K562 (cell line): Measurements from ENCODE around the gene RAD50. TPM values are rescaled to one million over a fixed set of nuclear protein-coding genes. Genes with fewer than 3 reads are reported as not detected.

Source experiments
- ADNP ChIP-seq: fragments of 200-800 bp; sonication (Bioruptor generic); IDR thresholded peaks from 2 replicates; pipeline ENCODE4 v1.6.1; 2016; ENCODE audit warnings: missing genetic modification characterization, missing compliant biosample characterization
- ATF3 ChIP-seq, 2 experiments: fragments of 450-650 bp in 1 of 2; sonication (generic) in 1 of 2; formaldehyde crosslinking in 1 of 2; IDR thresholded peaks in 1 of 2; conservative IDR thresholded peaks in 1 of 2; 2 replicates each; pipeline versions ENCODE4 v1.6.1 to v1.8.1; 2016 to 2023; ENCODE audit warnings: mild to moderate bottlenecking in 2 of 2, moderate library complexity in 2 of 2, inconsistent platforms in 1 of 2, missing genetic modification reagents in 1 of 2
- ATF7 ChIP-seq: fragments of 450-650 bp; IDR thresholded peaks from 2 replicates; pipeline ENCODE4 v1.7.1; 2014; ENCODE audit warnings: mild to moderate bottlenecking, moderate library complexity
- CBFB ChIP-seq: sonication (generic); formaldehyde crosslinking; IDR thresholded peaks from 2 replicates; pipeline ENCODE4 v1.4.0; 2020; ENCODE audit warnings: mild to moderate bottlenecking, missing genetic modification reagents
- CBX3 ChIP-seq, 2 experiments: IDR thresholded peaks; 1 replicate in 1 of 2; 2 replicates in 1 of 2; pipeline ENCODE4 v1.6.1; 2012; ENCODE audit warnings: inconsistent platforms in 2 of 2, low read length in 2 of 2, borderline replicate concordance in 1 of 2, control low read depth in 1 of 2
- HDAC1 ChIP-seq, 2 experiments: fragments of 450-650 bp; IDR thresholded peaks; 2 replicates each; pipeline ENCODE4 v1.6.1; 2016 to 2017; ENCODE audit warnings: inconsistent platforms in 1 of 2, mild to moderate bottlenecking in 1 of 2, moderate library complexity in 1 of 2
- HDAC2 ChIP-seq: fragments of 450-650 bp; IDR thresholded peaks from 2 replicates; pipeline ENCODE4 v1.6.1; 2016; ENCODE audit warnings: mild to moderate bottlenecking
- IRF1 ChIP-seq: sonication (generic); formaldehyde crosslinking; IDR thresholded peaks from 2 replicates; pipeline ENCODE4 v1.8.0; 2022; ENCODE audit warnings: missing genetic modification reagents, mild to moderate bottlenecking, borderline replicate concordance
- KLF1 ChIP-seq: fragments of 450-650 bp; IDR thresholded peaks from 2 replicates; pipeline ENCODE4 v1.6.1; 2016; ENCODE audit warnings: missing genetic modification characterization, missing compliant biosample characterization
- MEF2D ChIP-seq: conservative IDR thresholded peaks from 2 replicates; pipeline ENCODE4 v1.6.1; 2016; ENCODE audit warnings: low read depth, missing genetic modification characterization, missing compliant biosample characterization
- MLLT1 ChIP-seq, 2 experiments: fragments of 450-650 bp; IDR thresholded peaks; 2 replicates each; pipeline ENCODE4 v1.6.1; 2016
- RAD21 ChIP-seq, 2 experiments: fragments of 250-450 bp in 1 of 2; fragments of 450-650 bp in 1 of 2; sonication (Bioruptor Pico) in 1 of 2; formaldehyde crosslinking in 1 of 2; IDR thresholded peaks in 1 of 2; conservative IDR thresholded peaks in 1 of 2; 2 replicates each; pipeline versions ENCODE4 v1.4.0 to v1.8.0; 2020 to 2022; ENCODE audit warnings: mild to moderate bottlenecking in 2 of 2, moderate library complexity in 1 of 2
- SIN3B ChIP-seq: fragments of 450-650 bp; IDR thresholded peaks from 2 replicates; pipeline ENCODE4 v1.6.1; 2017; ENCODE audit warnings: low read depth, mild to moderate bottlenecking, moderate library complexity
- SREBF2 ChIP-seq: sonication (generic); formaldehyde crosslinking; IDR thresholded peaks from 2 replicates; pipeline ENCODE4 v1.4.0; 2020; ENCODE audit warnings: mild to moderate bottlenecking, missing genetic modification reagents
- USF2 ChIP-seq: sonication (generic); formaldehyde crosslinking; IDR thresholded peaks from 2 replicates; pipeline ENCODE4 v1.5.0; 2020; ENCODE audit warnings: missing genetic modification reagents
- ZNF239 ChIP-seq: fragments of 250-450 bp; sonication (Bioruptor Pico); IDR thresholded peaks from 2 replicates; pipeline ENCODE4 v1.4.0; 2020; ENCODE audit warnings: mild to moderate bottlenecking
- ZNF639 ChIP-seq, 2 experiments: fragments of 200-800 bp in 1 of 2; sonication (Bioruptor generic) in 1 of 2; sonication (generic) in 1 of 2; formaldehyde crosslinking in 1 of 2; IDR thresholded peaks in 1 of 2; conservative IDR thresholded peaks in 1 of 2; 2 replicates each; pipeline versions ENCODE4 v1.5.0 to v1.6.1; 2016 to 2020; ENCODE audit warnings: missing compliant biosample characterization in 1 of 2, missing genetic modification characterization in 1 of 2, missing genetic modification reagents in 1 of 2
- polyA plus RNA-seq, 8 experiments: library from polyadenylated mRNA; depleted of rRNA in 4 of 8; stranded (reverse) in 5 of 8; unstranded in 3 of 8; fragments of >200 nt; fragmentation: Nextera tagmentation in 2 of 8; fragmentation: Illumina TruSeq in 1 of 8; extraction: Ambion mirVana in 2 of 8; extraction: Trizol in 1 of 8; gene quantifications; 2 replicates each; pipeline versions ENCODE4 v1.2.1 to v1.2.3, GENCODE V29; 2011 to 2014; ENCODE audit warnings: inconsistent platforms in 1 of 8, missing spikeins in 1 of 8
- total RNA-seq, 7 experiments: library from RNA; depleted of rRNA in 6 of 7; stranded (reverse); fragments of >200 nt in 6 of 7; fragmentation: Illumina TruSeq in 2 of 7; extraction: Trizol in 2 of 7; gene quantifications; 2 replicates each; pipeline versions ENCODE4 v1.2.1 to v1.2.3, GENCODE V29; 2011 to 2021; ENCODE audit warnings: low replicate concordance in 1 of 7
- TF ChIP-seq, protein P1 (sequence below): IDR thresholded peaks from 2 replicates; pipeline ENCODE4 v1.6.1; 2014; ENCODE audit warnings: antibody characterized with exemption

RAD50 gene
- total and polyA plus RNA-seq, 9 of the 15 experiments (the other 6 are each of a cell fraction or from before 2014, with no cell fraction given): 15.3 to 74.2 (median 44.1) TPM

DNA sequence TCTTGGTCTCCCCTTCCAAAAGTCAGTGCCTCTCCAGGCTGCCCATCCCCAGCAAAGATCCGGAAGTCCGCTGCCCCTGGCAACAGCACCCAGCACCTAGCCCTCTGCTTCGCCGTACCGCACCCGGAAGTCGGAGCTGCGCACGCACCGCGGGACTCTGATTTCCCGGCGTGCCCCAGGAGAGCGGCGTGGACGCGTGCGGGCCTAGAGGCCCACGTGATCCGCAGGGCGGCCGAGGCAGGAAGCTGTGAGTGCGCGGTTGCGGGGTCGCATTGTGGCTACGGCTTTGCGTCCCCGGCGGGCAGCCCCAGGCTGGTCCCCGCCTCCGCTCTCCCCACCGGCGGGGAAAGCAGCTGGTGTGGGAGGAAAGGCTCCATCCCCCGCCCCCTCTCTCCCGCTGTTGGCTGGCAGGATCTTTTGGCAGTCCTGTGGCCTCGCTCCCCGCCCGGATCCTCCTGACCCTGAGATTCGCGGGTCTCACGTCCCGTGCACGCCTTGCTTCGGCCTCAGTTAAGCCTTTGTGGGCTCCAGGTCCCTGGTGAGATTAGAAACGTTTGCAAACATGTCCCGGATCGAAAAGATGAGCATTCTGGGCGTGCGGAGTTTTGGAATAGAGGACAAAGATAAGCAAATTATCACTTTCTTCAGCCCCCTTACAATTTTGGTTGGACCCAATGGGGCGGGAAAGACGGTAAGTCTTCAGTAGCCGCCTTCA is at the start of gene RAD50 (continued):
- TF ChIP-seq ZNF239 (CRISPR knock-in tag): peak; percentile 39; the same call in 1 of the 2 replicates
- TF ChIP-seq MEF2D: peak; percentile 25; the same call in 1 of the 2 replicates
- TF ChIP-seq, protein P1, sequence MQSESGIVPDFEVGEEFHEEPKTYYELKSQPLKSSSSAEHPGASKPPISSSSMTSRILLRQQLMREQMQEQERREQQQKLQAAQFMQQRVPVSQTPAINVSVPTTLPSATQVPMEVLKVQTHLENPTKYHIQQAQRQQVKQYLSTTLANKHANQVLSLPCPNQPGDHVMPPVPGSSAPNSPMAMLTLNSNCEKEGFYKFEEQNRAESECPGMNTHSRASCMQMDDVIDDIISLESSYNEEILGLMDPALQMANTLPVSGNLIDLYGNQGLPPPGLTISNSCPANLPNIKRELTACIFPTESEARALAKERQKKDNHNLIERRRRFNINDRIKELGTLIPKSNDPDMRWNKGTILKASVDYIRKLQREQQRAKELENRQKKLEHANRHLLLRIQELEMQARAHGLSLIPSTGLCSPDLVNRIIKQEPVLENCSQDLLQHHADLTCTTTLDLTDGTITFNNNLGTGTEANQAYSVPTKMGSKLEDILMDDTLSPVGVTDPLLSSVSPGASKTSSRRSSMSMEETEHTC: peak; percentile 75; the same call in 1 of the 2 replicates
- peak; percentile 80; the same call in 1 of the 2 replicates for TF ChIP-seq ATF7
- TF ChIP-seq ADNP: no peak
- TF ChIP-seq ATF3 (IDR thresholded peaks at IDR 0.05): peak; percentile 68; the same call in 1 of the 2 replicates
- TF ChIP-seq ATF3 (CRISPR knock-in tag; conservative IDR thresholded peaks at IDR 0.05): peak; percentile 50; the same call in 1 of the 2 replicates
- no peak for TF ChIP-seq SREBF2
- TF ChIP-seq USF2 (CRISPR knock-in tag): peak; percentile 99
- TF ChIP-seq ZNF639 (CRISPR knock-in tag; conservative IDR thresholded peaks at IDR 0.05 in 1 of 2, IDR thresholded peaks at IDR 0.05 in 1 of 2): peak in 1 of 2 experiments; percentile 76; a peak in 1 of 4 replicates
- TF ChIP-seq HDAC1 (IDR thresholded peaks at IDR 0.05): peak in 1 of 2 experiments; percentile 95; a peak in 2 of 4 replicates
- TF ChIP-seq IRF1 (CRISPR knock-in tag): no peak
- TF ChIP-seq KLF1: peak; percentile 57; the same call in 1 of the 2 replicates
- no peak for TF ChIP-seq RAD21 (CRISPR knock-in tag; conservative IDR thresholded peaks at IDR 0.05 in 1 of 2, IDR thresholded peaks at IDR 0.05 in 1 of 2)
- TF ChIP-seq HDAC2: peak; percentile 87
- TF ChIP-seq SIN3B: 0 out of 2 replicates have a peak, but pooled peaks have one; percentile 29
- peak in 1 of 2 experiments; percentile 48; a peak in 1 of 4 replicates for TF ChIP-seq MLLT1 (IDR thresholded peaks at IDR 0.05)
- peak; percentile 92; the same call in 1 of the 2 replicates for TF ChIP-seq CBFB (CRISPR knock-in tag)
- TF ChIP-seq CBX3 (IDR thresholded peaks at IDR 0.05; ENCODE audit: borderline replicate concordance in 1 of 2, low read length in 2 of 2): peak in 1 of 2 experiments; percentile 50; a peak in 1 of 3 replicates
